SK-N-SH (cell line): ENCODE data around the gene KCTD21. TPM values are rescaled to one million over a fixed set of nuclear protein-coding genes. Genes with fewer than 3 reads are reported as not detected.

ENCODE experiments used
- CTCF ChIA-PET: fragments of 300-600, 350-600 bp; formaldehyde crosslinking; extraction: SDS; loops from one replicate; lab custom pipeline; 2021; lab: Yijun Ruan, JAX
- POLR2A ChIA-PET: fragments of 350-600 bp; sonication (Branson Sonifier 250); formaldehyde crosslinking; extraction: SDS; loops from one replicate; lab custom pipeline; 2020; ENCODE audit warnings: antibody characterized with exemption, inconsistent platforms; lab: Yijun Ruan, JAX
- DNase-seq: peaks from one replicate; pipeline ENCODE4 v3.0.0; 2012
- H2AFZ ChIP-seq: fragments of 200-600 bp; sonication (generic); 2 replicates; pipeline ENCODE4 v1.8.1; 2016; ENCODE audit warnings: antibody characterized with exemption, mild to moderate bottlenecking, low read depth
- H3F3A ChIP-seq: fragments of 200-600 bp; sonication (generic); replicated peaks from 2 replicates; pipeline ENCODE3; 2016; ENCODE audit warnings: antibody characterized with exemption, mild to moderate bottlenecking; ENCODE audit not compliant: insufficient read depth
- H3K27ac ChIP-seq, 2 experiments: fragments of 200-500 bp in 1 of 2; fragments of 200-600 bp in 1 of 2; sonication (Bioruptor generic) in 1 of 2; sonication (generic), shearing (Covaris generic) in 1 of 2; 2 replicates each; pipeline versions ENCODE4 v1.5.1 to v1.6.1; 2014 to 2016; ENCODE audit warnings: low read depth in 2 of 2, inconsistent platforms in 1 of 2, low read length in 1 of 2, mild to moderate bottlenecking in 1 of 2, mixed read lengths in 1 of 2
- H3K27me3 ChIP-seq: fragments of 200-600 bp; sonication (generic), shearing (Covaris generic); 2 replicates; pipeline ENCODE4 v1.6.1; 2016; ENCODE audit warnings: mixed run types; ENCODE audit not compliant: insufficient read depth
- H3K36me3 ChIP-seq, 2 experiments: fragments of 200-500 bp in 1 of 2; fragments of 200-600 bp in 1 of 2; sonication (Bioruptor generic) in 1 of 2; sonication (generic) in 1 of 2; replicated peaks in 1 of 2; 2 replicates each; pipeline versions ENCODE3 to v1.5.1; 2014 to 2016; ENCODE audit warnings: low read length in 1 of 2, mild to moderate bottlenecking in 1 of 2; ENCODE audit not compliant: insufficient read depth in 2 of 2, control insufficient read depth in 1 of 2
- H3K4me1 ChIP-seq, 2 experiments: fragments of 200-500 bp in 1 of 2; fragments of 200-600 bp in 1 of 2; sonication (Bioruptor generic) in 1 of 2; sonication (generic), shearing (Covaris generic) in 1 of 2; 2 replicates each; pipeline versions ENCODE4 v1.5.1 to v1.6.1; 2014 to 2016; ENCODE audit warnings: low read depth in 1 of 2, low read length in 1 of 2, mixed run types in 1 of 2; ENCODE audit not compliant: insufficient read depth in 2 of 2, control insufficient read depth in 1 of 2
- H3K4me2 ChIP-seq: fragments of 200-600 bp; sonication (generic), shearing (Covaris generic); 2 replicates; pipeline ENCODE4 v1.6.1; 2017; ENCODE audit warnings: mixed run types
- H3K4me3 ChIP-seq, 2 experiments: fragments of 200-500 bp in 1 of 2; fragments of 200-600 bp in 1 of 2; sonication (Bioruptor generic) in 1 of 2; sonication (generic), shearing (Covaris generic) in 1 of 2; 2 replicates each; pipeline versions ENCODE4 v1.5.1 to v1.8.1; 2014 to 2016; ENCODE audit warnings: low read depth in 2 of 2, inconsistent platforms in 1 of 2, low read length in 1 of 2, mild to moderate bottlenecking in 1 of 2, mixed read lengths in 1 of 2, moderate library complexity in 1 of 2
- H3K79me2 ChIP-seq: fragments of 200-600 bp; sonication (generic); 2 replicates; pipeline ENCODE4 v1.8.1; 2017; ENCODE audit warnings: mild to moderate bottlenecking; ENCODE audit not compliant: insufficient read depth
- H3K9ac ChIP-seq: fragments of 200-600 bp; sonication (generic); 2 replicates; pipeline ENCODE4 v1.6.1; 2017; ENCODE audit warnings: mixed run types
- H3K9me2 ChIP-seq: fragments of 200-600 bp; sonication (generic); 2 replicates; pipeline ENCODE4 v1.6.1; 2017; ENCODE audit warnings: mixed run types
- H3K9me3 ChIP-seq: fragments of 200-600 bp; sonication (generic); 2 replicates; pipeline ENCODE4 v1.6.1; 2017; ENCODE audit warnings: mixed run types, mild to moderate bottlenecking, moderate library complexity
- H4K20me1 ChIP-seq: fragments of 200-600 bp; sonication (generic); 2 replicates; pipeline ENCODE4 v1.6.1; 2017; ENCODE audit warnings: mild to moderate bottlenecking, mixed run types; ENCODE audit not compliant: insufficient read depth
- CHD2 ChIP-seq: fragments of 150-350 bp; IDR thresholded peaks from 2 replicates; pipeline ENCODE4 v1.6.1; 2018; ENCODE audit warnings: low read length; ENCODE audit not compliant: partially characterized antibody
- CTCF ChIP-seq: fragments of 200-600 bp; sonication (generic); IDR thresholded peaks from 2 replicates; pipeline ENCODE4 v1.6.1; 2017; ENCODE audit warnings: antibody characterized with exemption, mild to moderate bottlenecking, moderate library complexity
- ELF1 ChIP-seq: IDR thresholded peaks from 2 replicates; pipeline ENCODE4 v1.4.0; 2012
- EZH2phosphoT487 ChIP-seq: fragments of 200-600 bp; sonication (generic); IDR thresholded peaks from 2 replicates; pipeline ENCODE4 v1.6.1; 2017; ENCODE audit warnings: low read depth, mixed run types, mild to moderate bottlenecking, antibody characterized with exemption, moderate library complexity, borderline replicate concordance
- FOSL2 ChIP-seq: IDR thresholded peaks from 2 replicates; pipeline ENCODE4 v1.4.0; 2012; ENCODE audit warnings: low read depth, mild to moderate bottlenecking, moderate library complexity, borderline replicate concordance
- JUND ChIP-seq: IDR thresholded peaks from 2 replicates; pipeline ENCODE4 v1.4.0; 2012
- MEF2A ChIP-seq: IDR thresholded peaks from 2 replicates; pipeline ENCODE4 v1.4.0; 2012; ENCODE audit warnings: low read depth, borderline replicate concordance
- MXI1 ChIP-seq: IDR thresholded peaks from 2 replicates; pipeline ENCODE4 v1.6.1; 2012; ENCODE audit warnings: mild to moderate bottlenecking, low read depth, low read length, improper control_type of control experiment
- NFIC ChIP-seq: IDR thresholded peaks from 2 replicates; pipeline ENCODE4 v1.4.0; 2012; ENCODE audit warnings: borderline replicate concordance
- PBX3 ChIP-seq: IDR thresholded peaks from 2 replicates; pipeline ENCODE4; 2012
- POLR2AphosphoS5 ChIP-seq: IDR thresholded peaks from 2 replicates; pipeline ENCODE4 v1.6.1; 2012; ENCODE audit warnings: low read depth, low read length
- RAD21 ChIP-seq: IDR thresholded peaks from 2 replicates; pipeline ENCODE4 v1.6.1; 2012; ENCODE audit warnings: mild to moderate bottlenecking, low read length
- RCOR1 ChIP-seq: fragments of 150-350 bp; IDR thresholded peaks from 2 replicates; pipeline ENCODE4 v1.6.1; 2017; ENCODE audit warnings: antibody characterized with exemption, low read length
- RXRA ChIP-seq: IDR thresholded peaks from 2 replicates; pipeline ENCODE4 v1.4.0; 2012; ENCODE audit warnings: low read depth, mild to moderate bottlenecking, borderline replicate concordance
- SIN3A ChIP-seq: IDR thresholded peaks from 2 replicates; pipeline ENCODE4 v1.6.1; 2012; ENCODE audit warnings: low read depth, mild to moderate bottlenecking, low read length, moderate library complexity, borderline replicate concordance
- SMC3 ChIP-seq: IDR thresholded peaks from 2 replicates; pipeline ENCODE4 v1.6.1; 2012; ENCODE audit warnings: low read depth, low read length, improper control_type of control experiment
- TCF12 ChIP-seq: IDR thresholded peaks from 2 replicates; pipeline ENCODE4 v1.4.0; 2012
- YY1 ChIP-seq: IDR thresholded peaks from 2 replicates; pipeline ENCODE4 v1.4.0; 2012; ENCODE audit warnings: low read depth, mild to moderate bottlenecking
- WGBS: methylation state at CpG from one replicate; pipeline ENCODE4 v1.1.6; 2017; ENCODE audit warnings: low lambda C conversion rate; 5-methylcytosine and 5-hydroxymethylcytosine counted together
- polyA plus RNA-seq, 3 experiments: library from polyadenylated mRNA; depleted of rRNA; stranded (reverse); fragments of >200 nt; gene quantifications; 2 replicates each; pipeline ENCODE4 v1.2.3, GENCODE V29; 2012

Gene KCTD21
- polyA plus RNA-seq, 1 of the 3 experiments (the other 2 are of a cell fraction) = 5.0 TPM

- H3K79me2 ChIP-seq = peaks cover 57% of the 10 kb centered on the region
- DNase-seq = no peak
- H3K36me3 ChIP-seq = peaks cover 0 to 11% of the 10 kb centered on the region in 2 experiments
- no peaks in the 10 kb centered on the region for H3K27me3 ChIP-seq
- POLR2A ChIA-PET = interaction anchor here (0.9 to 1.3 kb wide), 2 partner anchors 13 to 19 kb away, joined by 3 read pairs; no protein-coding TSS in a partner anchor
- peaks cover 11 to 24% of the 10 kb centered on the region in 2 experiments; a peak in 2 of 4 replicates for H3K4me1 ChIP-seq
- no peaks in the 10 kb centered on the region for H3K9me3 ChIP-seq
- H3K4me3 ChIP-seq = no peak overlapping the region
- WGBS = 92% methylated on average over 3 of the region's 8 CpGs
- no peak overlapping the region for H3K27ac ChIP-seq
- H4K20me1 ChIP-seq = 0 out of 2 replicates have a peak, but pooled peaks cover 10% of the 10 kb centered on the region
- H3F3A ChIP-seq = no peaks in the 10 kb centered on the region
- H3K9ac ChIP-seq = no peak overlapping the region
- no peak for TF ChIP-seq CHD2
- no peak for TF ChIP-seq PBX3
- no peak for TF ChIP-seq SMC3
- no peak for TF ChIP-seq NFIC
- no peak for TF ChIP-seq RAD21
- TF ChIP-seq JUND = no peak
- TF ChIP-seq MEF2A = no peak
- no peak for TF ChIP-seq SIN3A
- TF ChIP-seq ELF1 = no peak
- no peak for TF ChIP-seq RCOR1
- no peak for TF ChIP-seq RXRA
- TF ChIP-seq FOSL2 = no peak
- no peak for TF ChIP-seq TCF12
- no peak for TF ChIP-seq EZH2phosphoT487
- no peak for TF ChIP-seq MXI1
- no peak for TF ChIP-seq CTCF
- no peak for TF ChIP-seq YY1
- TF ChIP-seq POLR2AphosphoS5 = no peak
- H3K9me2 ChIP-seq = no peaks in the 10 kb centered on the region
- H3K4me2 ChIP-seq = no peak overlapping the region
- CTCF ChIA-PET = interaction anchor here (2.1 kb wide), 1 partner anchor 16 kb away, joined by 6 read pairs; no protein-coding TSS in a partner anchor
- no peak overlapping the region for H2AFZ ChIP-seq
Measured at GRCh38 chr11:78193806-78194205, 5.4 kb upstream of the KCTD21 start.
